Esophagus muscularis mucosa (tissue), 4 donors: ENCODE measurements around the gene TMEM53. TPM values are rescaled to one million over a fixed set of nuclear protein-coding genes. Genes with fewer than 3 reads are reported as not detected.

Experiments
- DNase-seq: peaks from one replicate; pipeline ENCODE4 v3.0.0-alpha.2; 2017; ENCODE audit errors: extremely low spot score
- H3K27ac ChIP-seq, 4 donors: fragments of 200-600 bp; sonication (generic); replicated peaks in 1 of 4; 1 replicate in 3 of 4; 2 replicates in 1 of 4; pipeline ENCODE4 v1.5.1; 2016 to 2019; ENCODE audit warnings: mild to moderate bottlenecking in 1 of 4
- H3K27me3 ChIP-seq, 4 donors: fragments of 200-600 bp; sonication (generic); one replicate each; pipeline versions ENCODE4 v1.5.1 to v1.6.0; 2016 to 2019
- H3K36me3 ChIP-seq, 4 donors: fragments of 200-600 bp; sonication (generic); one replicate each; pipeline ENCODE4 v1.5.1; 2016 to 2019
- H3K4me1 ChIP-seq, 4 donors: fragments of 200-600 bp; sonication (generic); one replicate each; pipeline ENCODE4 v1.5.1; 2016 to 2019
- H3K4me3 ChIP-seq, 4 donors: fragments of 200-600 bp; sonication (generic); 1 replicate in 2 of 4; 2 replicates in 2 of 4; pipeline ENCODE4 v1.5.1; 2016 to 2019; ENCODE audit warnings: mild to moderate bottlenecking in 4 of 4, moderate library complexity in 1 of 4
- H3K9me3 ChIP-seq, 4 donors: fragments of 200-600 bp; sonication (generic); 1 replicate in 3 of 4; 2 replicates in 1 of 4; pipeline ENCODE4 v1.5.1; 2016 to 2019
- EP300 ChIP-seq: sonication (generic); formaldehyde crosslinking; IDR thresholded peaks from one replicate; pipeline ENCODE4 v1.6.1; 2017; ENCODE audit warnings: antibody characterized with exemption
- POLR2A ChIP-seq: fragments of 450-650 bp; IDR thresholded peaks from one replicate; pipeline ENCODE4 v1.6.1; 2017; ENCODE audit warnings: antibody characterized with exemption, moderate library complexity, mild to moderate bottlenecking, low read depth
- POLR2AphosphoS5 ChIP-seq, 2 donors: sonication (generic); formaldehyde crosslinking; IDR thresholded peaks; one replicate each; pipeline ENCODE4 v1.6.1; 2017; ENCODE audit warnings: antibody characterized with exemption in 2 of 2
- WGBS: methylation state at CpG from one replicate; pipeline ENCODE4 v1.1.5; 2018; 5-methylcytosine and 5-hydroxymethylcytosine counted together
- intact Hi-C: fragments of 100-400 bp; cut with DNase I; formaldehyde crosslinking; loops from one replicate; pipeline ENCODE4 v1.15.1; 2023
- total RNA-seq, 4 donors: library from RNA; depleted of rRNA; stranded (reverse); fragments of >200 nt; gene quantifications; one replicate each; pipeline versions ENCODE4 v1.1.0 to v1.2.1, GENCODE V29; 2016
- TF ChIP-seq, protein P1 (sequence below), 3 experiments: fragments of 200-600 bp in 2 of 3; fragments of 450-650 bp in 1 of 3; sonication (generic) in 2 of 3; IDR thresholded peaks; one replicate each; pipeline ENCODE4 v1.5.1; 2017 to 2019; ENCODE audit warnings: antibody characterized with exemption in 3 of 3, mild to moderate bottlenecking in 2 of 3, moderate library complexity in 1 of 3

The TMEM53 gene
- total RNA-seq, 4 donors from 2014 or later, result 4.5 to 7.0 (median 5.7) TPM

DNA sequence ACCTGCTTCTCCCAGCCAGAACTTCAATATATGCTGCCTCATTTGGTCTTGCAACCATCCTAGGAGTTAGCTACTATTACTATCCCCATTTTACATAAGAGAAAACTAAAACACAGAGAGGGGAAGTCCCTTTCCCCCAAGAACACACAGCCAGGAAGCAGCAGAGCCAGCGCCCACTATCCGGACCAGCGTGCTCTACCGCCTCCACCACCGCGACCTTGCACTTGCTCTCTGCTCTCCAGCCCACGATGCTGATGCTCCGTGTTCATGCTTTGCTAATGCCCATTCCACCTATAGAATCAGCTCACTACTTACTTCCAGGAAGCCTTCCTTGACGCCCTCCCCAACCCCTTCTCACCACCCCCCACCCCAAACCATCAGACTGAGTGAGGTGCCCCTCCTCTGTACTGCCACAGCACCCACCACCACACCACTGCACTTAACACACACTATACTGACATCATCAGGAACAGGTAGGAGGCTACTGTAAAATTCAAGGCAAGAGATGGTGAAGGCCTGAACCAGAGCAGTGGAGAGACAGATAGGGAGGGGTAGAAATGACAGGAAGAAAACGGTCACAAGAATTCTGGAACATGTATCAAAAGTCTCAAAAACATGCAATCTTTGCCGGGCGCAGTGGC, 9.4 kb downstream of the TMEM53 start:
- intact Hi-C loops, result no loop called here
- TF ChIP-seq POLR2A (no peak), POLR2AphosphoS5 (IDR thresholded peaks at IDR 0.05) (no peak), EP300 (no peak)
- TF ChIP-seq, protein P1, sequence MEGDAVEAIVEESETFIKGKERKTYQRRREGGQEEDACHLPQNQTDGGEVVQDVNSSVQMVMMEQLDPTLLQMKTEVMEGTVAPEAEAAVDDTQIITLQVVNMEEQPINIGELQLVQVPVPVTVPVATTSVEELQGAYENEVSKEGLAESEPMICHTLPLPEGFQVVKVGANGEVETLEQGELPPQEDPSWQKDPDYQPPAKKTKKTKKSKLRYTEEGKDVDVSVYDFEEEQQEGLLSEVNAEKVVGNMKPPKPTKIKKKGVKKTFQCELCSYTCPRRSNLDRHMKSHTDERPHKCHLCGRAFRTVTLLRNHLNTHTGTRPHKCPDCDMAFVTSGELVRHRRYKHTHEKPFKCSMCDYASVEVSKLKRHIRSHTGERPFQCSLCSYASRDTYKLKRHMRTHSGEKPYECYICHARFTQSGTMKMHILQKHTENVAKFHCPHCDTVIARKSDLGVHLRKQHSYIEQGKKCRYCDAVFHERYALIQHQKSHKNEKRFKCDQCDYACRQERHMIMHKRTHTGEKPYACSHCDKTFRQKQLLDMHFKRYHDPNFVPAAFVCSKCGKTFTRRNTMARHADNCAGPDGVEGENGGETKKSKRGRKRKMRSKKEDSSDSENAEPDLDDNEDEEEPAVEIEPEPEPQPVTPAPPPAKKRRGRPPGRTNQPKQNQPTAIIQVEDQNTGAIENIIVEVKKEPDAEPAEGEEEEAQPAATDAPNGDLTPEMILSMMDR (IDR thresholded peaks at IDR 0.05), result no peak
- no peaks in the 10 kb centered on the region for H3K36me3 ChIP-seq
- 89% methylated on average over 12 of the region's 12 CpGs for WGBS
- no peak overlapping the region for H3K27ac ChIP-seq
- peaks cover 3 to 8% (median 7%) of the 10 kb centered on the region in 4 donors for H3K4me1 ChIP-seq
- no peaks in the 10 kb centered on the region for H3K27me3 ChIP-seq
- DNase-seq, result no peak
- no peaks in the 10 kb centered on the region for H3K9me3 ChIP-seq
- no peak overlapping the region for H3K4me3 ChIP-seq

DNA sequence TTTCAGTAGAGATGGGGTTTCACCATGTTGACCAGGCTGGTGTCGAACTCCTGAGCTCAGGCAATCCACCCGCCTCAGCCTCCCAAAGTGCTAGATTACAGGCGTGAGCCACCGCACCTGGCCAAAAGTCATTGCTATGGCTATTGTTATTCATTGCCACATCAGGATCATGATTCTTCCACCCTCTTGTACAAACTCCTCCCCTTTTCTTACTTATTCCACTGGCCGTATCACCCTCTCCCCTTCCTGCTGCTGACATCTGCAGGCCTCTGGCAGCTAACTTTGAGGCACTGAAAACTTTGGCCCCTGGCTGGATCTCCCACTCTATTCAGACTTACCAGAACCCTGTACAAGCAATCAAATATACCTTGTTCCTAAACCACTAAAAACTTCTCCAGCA, 10.9 kb downstream of the TMEM53 start:
- no peak overlapping the region for H3K4me3 ChIP-seq
- no peak overlapping the region for H3K27ac ChIP-seq
- TF ChIP-seq, protein P1 (IDR thresholded peaks at IDR 0.05), result no peak
- TF ChIP-seq POLR2A (no peak), POLR2AphosphoS5 (IDR thresholded peaks at IDR 0.05) (no peak)
- H3K9me3 ChIP-seq, result no peaks in the 10 kb centered on the region
- DNase-seq, result no peak
- H3K27me3 ChIP-seq, result no peaks in the 10 kb centered on the region
- H3K4me1 ChIP-seq, result peaks cover 6 to 9% (median 8%) of the 10 kb centered on the region in 4 donors
- H3K36me3 ChIP-seq, result peaks cover 0 to 8% (median 3%) of the 10 kb centered on the region in 4 donors
- intact Hi-C loops, result no loop called here
- 94% methylated on average over 3 of the region's 5 CpGs for WGBS

DNA sequence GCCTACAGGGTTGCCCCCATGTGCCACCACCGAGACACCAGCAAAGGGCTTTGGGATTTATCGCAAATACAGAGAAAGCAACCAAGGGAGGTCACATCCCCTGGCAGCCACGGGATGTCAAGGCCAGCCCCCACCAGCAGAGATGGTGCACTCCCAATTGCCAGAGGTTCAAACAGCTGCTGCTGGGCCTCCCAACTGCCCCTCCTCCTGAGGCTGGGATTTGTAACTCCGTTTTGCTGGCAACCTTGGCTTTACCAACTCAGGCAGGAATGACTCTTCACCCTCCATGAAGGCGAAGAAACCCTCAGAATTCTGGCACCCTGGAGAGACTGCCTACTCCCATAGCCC, 11.6 kb downstream of the TMEM53 start:
- H3K27ac ChIP-seq, result no peak overlapping the region
- TF ChIP-seq POLR2AphosphoS5 (IDR thresholded peaks at IDR 0.05) (no peak), EP300 (no peak), POLR2A (no peak)
- TF ChIP-seq, protein P1 (IDR thresholded peaks at IDR 0.05), result no peak
- H3K4me1 ChIP-seq, result peaks cover 6 to 9% (median 8%) of the 10 kb centered on the region in 4 donors
- H3K9me3 ChIP-seq, result no peaks in the 10 kb centered on the region
- no peaks in the 10 kb centered on the region for H3K27me3 ChIP-seq
- no peak for DNase-seq
- intact Hi-C loops, result no loop called here
- 83% methylated on average over 5 of the region's 5 CpGs for WGBS
- H3K4me3 ChIP-seq, result no peak overlapping the region
- H3K36me3 ChIP-seq, result peaks cover 0 to 8% (median 3%) of the 10 kb centered on the region in 4 donors

DNA sequence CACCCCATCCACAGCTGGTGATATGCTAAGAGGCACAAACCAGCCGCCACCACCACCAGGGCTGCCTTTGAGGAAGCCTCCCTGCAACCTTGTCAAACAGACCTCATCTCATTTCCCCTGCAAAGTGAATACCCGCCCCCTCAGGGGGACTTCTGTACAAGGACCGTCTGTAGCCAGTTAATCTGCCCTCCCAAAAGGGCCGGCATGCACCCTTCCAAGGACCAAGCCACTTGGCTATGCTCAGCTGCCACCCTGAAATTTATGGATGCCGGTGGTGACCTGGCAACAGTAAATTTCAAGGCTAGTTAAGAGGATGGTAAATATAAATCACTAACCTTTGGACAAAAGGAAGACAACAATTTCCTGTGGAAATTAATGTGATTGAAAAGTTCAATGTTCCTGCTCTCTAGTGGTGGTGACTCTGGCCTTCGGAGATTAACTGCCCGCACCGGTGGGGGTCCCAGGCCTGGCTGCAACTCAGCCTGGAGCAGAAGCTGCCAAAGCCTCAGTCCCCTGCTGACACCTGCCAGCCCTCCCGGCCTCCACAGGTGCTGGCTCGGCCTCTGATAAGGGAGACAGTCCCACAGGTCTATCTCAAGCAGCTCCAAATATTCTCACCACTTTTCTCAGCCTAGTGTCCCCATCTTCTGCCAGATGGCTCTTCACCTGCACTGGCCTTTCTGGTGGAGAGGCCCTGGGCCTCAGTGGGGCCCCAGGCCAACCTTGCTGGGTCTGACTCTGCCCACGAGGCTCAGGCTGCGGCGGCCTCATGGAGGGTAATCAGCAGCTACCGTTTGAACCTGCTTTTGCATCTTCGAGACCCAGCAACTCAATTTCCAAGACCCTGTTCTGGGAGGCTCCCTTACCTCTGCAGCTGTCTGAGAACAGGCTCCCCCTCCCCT, 12.2 kb downstream of the TMEM53 start:
- DNase-seq, result no peak
- intact Hi-C loops, result no loop called here
- Histone ChIP-seq H3K27me3 (no peaks in the 10 kb centered on the region), H3K9me3 (no peaks in the 10 kb centered on the region), H3K4me3 (no peak overlapping the region), H3K27ac (no peak overlapping the region), H3K36me3 (peaks cover 0 to 8% (median 3%) of the 10 kb centered on the region in 4 donors), H3K4me1 (peaks cover 6 to 9% (median 8%) of the 10 kb centered on the region in 4 donors)
- TF ChIP-seq POLR2A (no peak), POLR2AphosphoS5 (IDR thresholded peaks at IDR 0.05) (no peak), EP300 (no peak)
- TF ChIP-seq, protein P1 (IDR thresholded peaks at IDR 0.05), result no peak
- 79% methylated on average over 15 of the region's 15 CpGs for WGBS
